Epithelial cell of esophagus (primary cell): Measurements from ENCODE around the gene TSPAN17.

Experiments used
- DNase-seq: peaks from one replicate; pipeline ENCODE4 v3.0.0; 2010; ENCODE audit warnings: low read depth
- H3K4me3 ChIP-seq: 2 replicates; pipeline ENCODE4 v1.5.1; 2011; ENCODE audit warnings: mild to moderate bottlenecking, low read length, control low read depth
- TF ChIP-seq, protein P1 (sequence below): IDR thresholded peaks from 2 replicates; pipeline ENCODE4 v1.5.1; 2011; ENCODE audit warnings: low read depth, mild to moderate bottlenecking, low read length, control low read depth, inconsistent platforms; ENCODE audit not compliant: insufficient read depth; ENCODE audit errors: missing control alignments

TSPAN17 gene

DNA sequence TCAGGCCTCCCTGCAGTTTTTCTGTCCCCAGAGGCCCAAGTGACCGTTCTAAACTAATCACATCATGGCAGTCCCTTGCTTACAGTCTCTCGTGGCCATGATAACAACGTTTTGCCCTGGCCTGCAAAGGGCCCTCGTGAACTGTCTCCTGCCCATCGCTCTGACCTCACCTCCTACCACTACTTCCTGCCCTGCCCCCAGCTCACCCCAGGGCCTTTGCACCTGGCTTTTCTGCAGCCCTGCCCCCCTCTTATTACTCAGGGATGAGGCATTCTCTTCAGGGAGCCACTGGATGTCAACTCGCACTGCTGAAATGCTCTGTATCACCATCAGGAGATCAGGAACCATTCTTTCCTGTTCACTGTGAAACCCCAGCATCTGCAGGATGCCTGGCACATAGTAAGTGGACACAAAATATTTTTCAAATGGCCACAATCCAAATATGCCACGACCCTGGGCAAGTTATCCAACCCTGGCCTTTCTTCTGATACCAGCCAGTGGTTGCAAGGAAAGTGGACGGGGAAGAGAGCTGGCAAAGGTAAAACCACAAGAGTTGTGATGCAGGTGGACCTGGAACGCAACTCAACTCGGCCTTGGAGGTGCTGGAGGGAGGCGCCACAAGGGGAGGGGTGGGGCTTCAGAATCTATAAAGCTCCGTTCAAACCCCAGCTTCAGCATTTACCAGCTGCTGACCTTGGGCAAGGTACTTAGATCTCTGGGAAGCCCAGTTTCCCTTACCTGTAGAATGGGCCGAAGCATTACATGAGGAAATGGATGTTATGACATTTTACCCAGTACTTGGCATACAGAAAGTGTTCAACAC is 18.7 kb upstream of the TSPAN17 start:
- TF ChIP-seq, protein P1, sequence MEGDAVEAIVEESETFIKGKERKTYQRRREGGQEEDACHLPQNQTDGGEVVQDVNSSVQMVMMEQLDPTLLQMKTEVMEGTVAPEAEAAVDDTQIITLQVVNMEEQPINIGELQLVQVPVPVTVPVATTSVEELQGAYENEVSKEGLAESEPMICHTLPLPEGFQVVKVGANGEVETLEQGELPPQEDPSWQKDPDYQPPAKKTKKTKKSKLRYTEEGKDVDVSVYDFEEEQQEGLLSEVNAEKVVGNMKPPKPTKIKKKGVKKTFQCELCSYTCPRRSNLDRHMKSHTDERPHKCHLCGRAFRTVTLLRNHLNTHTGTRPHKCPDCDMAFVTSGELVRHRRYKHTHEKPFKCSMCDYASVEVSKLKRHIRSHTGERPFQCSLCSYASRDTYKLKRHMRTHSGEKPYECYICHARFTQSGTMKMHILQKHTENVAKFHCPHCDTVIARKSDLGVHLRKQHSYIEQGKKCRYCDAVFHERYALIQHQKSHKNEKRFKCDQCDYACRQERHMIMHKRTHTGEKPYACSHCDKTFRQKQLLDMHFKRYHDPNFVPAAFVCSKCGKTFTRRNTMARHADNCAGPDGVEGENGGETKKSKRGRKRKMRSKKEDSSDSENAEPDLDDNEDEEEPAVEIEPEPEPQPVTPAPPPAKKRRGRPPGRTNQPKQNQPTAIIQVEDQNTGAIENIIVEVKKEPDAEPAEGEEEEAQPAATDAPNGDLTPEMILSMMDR: no peak
- H3K4me3 ChIP-seq: no peak overlapping the region
- no peak for DNase-seq

DNA sequence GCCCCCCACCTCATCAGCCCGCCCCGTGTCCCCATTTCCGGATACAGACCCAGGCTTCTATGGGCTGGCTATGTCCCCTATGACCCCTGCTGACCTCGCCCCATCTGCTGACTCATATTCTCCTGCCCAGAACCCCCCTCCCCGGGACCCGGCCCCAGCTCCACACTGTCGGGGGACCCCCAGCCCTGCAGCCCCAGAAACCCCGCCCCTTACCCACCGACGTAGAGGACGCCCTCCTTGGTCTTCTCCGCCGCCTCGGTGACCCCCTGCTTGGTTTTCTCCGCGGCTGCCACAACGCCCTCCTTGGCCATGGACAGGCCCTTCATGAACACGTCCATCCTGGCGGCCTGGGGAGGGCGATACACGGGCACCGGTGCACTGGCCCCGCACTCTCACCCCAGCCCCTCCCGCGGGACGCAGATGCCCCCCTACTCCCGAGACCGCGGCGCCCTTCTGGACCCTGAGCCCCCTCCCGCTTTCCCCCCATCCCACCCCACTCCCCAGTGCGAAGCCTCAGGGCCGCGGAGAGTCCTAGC is 17.9 kb upstream of the TSPAN17 start:
- DNase-seq: no peak
- TF ChIP-seq, protein P1: no peak
- H3K4me3 ChIP-seq: no peak overlapping the region

DNA sequence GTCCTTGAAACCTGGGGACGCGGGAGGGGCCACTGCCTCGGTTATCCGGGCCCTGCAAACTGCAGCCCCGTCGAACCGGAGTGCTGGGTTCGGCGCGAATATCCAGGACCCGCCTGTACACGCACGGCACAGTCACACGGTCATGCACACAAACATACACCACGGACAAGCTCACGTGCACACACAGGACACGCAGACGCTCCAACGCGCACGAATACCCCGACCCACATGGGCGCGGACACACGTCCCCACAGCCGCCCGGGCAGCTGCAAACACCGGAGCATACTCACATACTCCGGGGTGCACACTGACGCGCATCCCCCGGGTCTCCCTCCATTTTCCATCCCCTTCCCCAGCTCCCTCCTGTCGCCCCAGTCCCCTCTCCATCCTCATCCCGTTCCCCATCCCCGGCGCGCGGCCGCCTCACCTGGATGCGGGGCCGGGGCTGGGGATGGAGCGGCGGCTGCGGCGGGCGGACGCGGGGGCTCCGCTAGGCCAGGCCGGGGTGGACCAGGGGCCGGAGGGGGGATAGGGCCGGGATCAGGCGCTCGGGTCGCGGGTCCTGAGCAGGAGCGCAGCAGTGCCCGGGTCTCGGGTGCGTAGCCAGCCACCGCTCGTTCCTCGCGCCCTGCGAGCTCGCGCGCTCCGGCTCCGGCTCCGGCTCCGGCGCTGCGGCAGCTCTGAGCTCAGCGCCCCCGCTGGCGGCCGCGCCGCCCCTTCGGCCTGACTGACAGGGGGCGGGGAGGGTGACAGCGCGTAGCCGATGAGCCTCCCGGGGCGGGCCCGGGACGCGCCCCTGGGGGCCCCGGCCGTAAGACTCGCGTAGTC is 17.2 kb upstream of the TSPAN17 start, which contains the start of the genes EIF4E1B and SNCB:
TSS of gene EIF4E1B (plus strand) at position 823 of the 828 bp plus-strand sequence. CDS start 12,113 bp downstream, outside the sequence.
TSS of gene SNCB (minus strand) at position 682 of the 828 bp plus-strand sequence. CDS start 880 bp downstream, outside the sequence.
- no peak within 1 kb of the TSS for H3K4me3 ChIP-seq
- peak; percentile 63 for DNase-seq
- TF ChIP-seq, protein P1: no peak

DNA sequence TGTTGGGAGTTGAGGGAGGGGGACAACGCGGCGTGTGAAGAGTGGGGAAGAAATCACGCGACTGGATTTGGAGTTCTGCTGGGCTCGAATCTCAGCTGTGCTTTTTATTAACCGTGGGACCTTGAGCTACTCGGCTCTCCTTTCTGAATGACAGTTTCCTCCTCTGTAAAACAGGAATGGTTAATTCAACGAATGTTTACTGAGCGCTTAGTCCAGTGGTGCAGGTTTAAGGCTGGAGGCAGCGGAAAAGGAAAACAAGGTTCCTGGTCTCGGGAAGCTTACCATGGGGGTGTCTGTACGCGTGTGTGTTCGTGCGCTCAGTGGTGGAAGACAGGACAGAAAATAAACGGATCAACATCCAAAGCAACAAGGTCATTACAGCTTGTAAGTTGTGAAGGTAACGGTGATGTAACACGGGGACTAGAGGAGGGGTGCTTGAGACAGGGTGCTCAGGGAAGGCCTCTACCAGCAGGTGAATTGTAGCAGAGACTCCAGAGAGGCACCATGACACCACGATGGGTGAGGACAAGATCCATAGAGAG is 16.5 kb upstream of the TSPAN17 start:
- H3K4me3 ChIP-seq: no peak overlapping the region
- no peak for DNase-seq
- TF ChIP-seq, protein P1: no peak

DNA sequence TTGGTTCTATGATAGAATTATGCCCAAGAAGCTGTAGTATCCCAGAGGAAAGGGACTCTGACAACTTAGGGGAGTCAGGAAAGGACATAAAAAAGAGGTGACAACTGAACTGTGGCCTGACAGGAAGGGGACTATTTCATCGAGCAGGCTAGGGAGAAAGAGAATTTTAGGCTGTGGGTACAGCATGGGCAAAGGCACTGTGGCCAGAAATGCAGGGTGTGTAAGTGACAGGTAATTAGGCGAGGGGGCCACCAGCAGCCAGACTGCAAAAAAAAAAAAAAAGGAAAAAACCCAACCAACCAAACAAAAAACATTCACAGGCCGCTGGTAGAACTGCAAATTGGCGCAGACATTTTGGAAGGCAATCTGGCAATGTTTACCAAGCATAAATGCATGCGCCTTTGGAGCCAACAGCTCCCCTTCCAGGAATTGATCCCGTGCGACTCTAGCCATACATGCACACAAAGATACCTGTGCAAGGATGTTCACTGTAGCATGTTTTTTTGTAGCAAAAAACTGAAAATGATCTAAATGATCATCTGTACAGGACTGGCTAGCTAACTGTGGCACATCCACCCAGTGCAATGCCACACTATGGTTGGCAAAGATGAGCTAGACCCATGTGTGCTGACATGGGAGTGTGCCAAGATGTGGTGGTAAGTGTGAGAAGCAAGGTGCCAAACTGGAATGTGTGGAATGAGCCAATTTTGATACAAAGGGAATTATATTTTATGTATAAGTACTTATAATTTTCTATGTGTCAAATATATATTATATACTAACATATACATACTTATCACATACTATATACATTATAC is 15.7 kb upstream of the TSPAN17 start:
- DNase-seq: no peak
- H3K4me3 ChIP-seq: no peak overlapping the region
- TF ChIP-seq, protein P1: no peak

DNA sequence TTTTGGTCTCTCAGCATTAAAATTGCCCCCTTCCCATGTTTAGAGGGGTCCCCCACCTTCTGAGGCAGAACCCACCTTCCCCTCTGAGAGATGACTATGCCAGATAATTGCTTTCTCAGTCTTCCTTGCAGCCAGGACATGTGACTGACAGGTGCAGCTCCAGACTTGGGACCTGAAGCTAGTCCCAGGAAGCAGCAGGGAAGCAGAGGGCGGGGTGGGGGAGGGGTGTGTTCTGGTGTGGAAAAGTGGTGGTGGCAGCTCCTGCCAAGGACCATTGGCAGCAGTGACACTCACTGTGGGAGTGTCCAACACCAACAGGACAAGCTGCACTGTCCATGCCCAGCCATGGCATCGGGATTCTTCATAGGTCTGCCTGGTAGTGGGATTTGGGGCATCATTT is 14.5 kb upstream of the TSPAN17 start:
- TF ChIP-seq, protein P1: no peak
- no peak for DNase-seq
- no peak overlapping the region for H3K4me3 ChIP-seq
